K562 (cell line): ENCODE data around the gene ARMCX2. TPM values are rescaled to one million over a fixed set of nuclear protein-coding genes. Genes with fewer than 3 reads are reported as not detected.
A peak's percentile ranks its signal among the peaks of the same experiment; 100 is the strongest.

Source experiments
- ARID2 ChIP-seq: fragments of 450-650 bp; IDR thresholded peaks from 2 replicates; pipeline ENCODE4 v1.6.1; 2017; ENCODE audit warnings: antibody characterized with exemption, mild to moderate bottlenecking
- HDAC2 ChIP-seq: fragments of 450-650 bp; IDR thresholded peaks from 2 replicates; pipeline ENCODE4 v1.6.1; 2016; ENCODE audit warnings: mild to moderate bottlenecking
- MGA ChIP-seq: fragments of 450-650 bp; IDR thresholded peaks from 2 replicates; pipeline ENCODE4 v1.6.1; 2016; ENCODE audit warnings: mild to moderate bottlenecking, moderate library complexity
- OTX1 ChIP-seq: fragments of 450-650 bp; formaldehyde crosslinking; IDR thresholded peaks from 2 replicates; pipeline ENCODE4 v1.4.0; 2022; ENCODE audit warnings: mild to moderate bottlenecking
- PRMT5 ChIP-seq: sonication (generic); formaldehyde crosslinking; IDR thresholded peaks from 2 replicates; pipeline ENCODE4 v1.5.0; 2020; ENCODE audit warnings: missing genetic modification reagents
- SRF ChIP-seq, 2 experiments: fragments of 250-450, 450-650 bp in 1 of 2; sonication (Bioruptor Pico) in 1 of 2; sonication (generic) in 1 of 2; formaldehyde crosslinking; IDR thresholded peaks; 2 replicates each; pipeline versions ENCODE4 v1.5.0 to v1.5.1; 2020 to 2022; ENCODE audit warnings: mild to moderate bottlenecking in 1 of 2, missing genetic modification reagents in 1 of 2
- ZBTB7A ChIP-seq: IDR thresholded peaks from 2 replicates; pipeline ENCODE4 v1.6.1; 2011; ENCODE audit warnings: low read depth, mild to moderate bottlenecking, low read length, moderate library complexity, borderline replicate concordance; ENCODE audit not compliant: control insufficient read depth
- ZNF197 ChIP-seq: fragments of 200-800 bp; sonication (Bioruptor generic); IDR thresholded peaks from 2 replicates; pipeline ENCODE4 v1.6.1; 2016; ENCODE audit warnings: low read depth, missing genetic modification characterization, missing compliant biosample characterization
- ZNF444 ChIP-seq: fragments of 250-450 bp; sonication (Bioruptor Pico); IDR thresholded peaks from 2 replicates; pipeline ENCODE4 v1.4.0; 2020; ENCODE audit warnings: mild to moderate bottlenecking, moderate library complexity
- ZNF609 ChIP-seq: sonication (generic); formaldehyde crosslinking; IDR thresholded peaks from 2 replicates; pipeline ENCODE4 v1.8.1; 2023; ENCODE audit warnings: missing genetic modification reagents, mild to moderate bottlenecking, borderline replicate concordance
- polyA plus RNA-seq, 8 experiments: library from polyadenylated mRNA; depleted of rRNA in 4 of 8; stranded (reverse) in 5 of 8; unstranded in 3 of 8; fragments of >200 nt; fragmentation: Nextera tagmentation in 2 of 8; fragmentation: Illumina TruSeq in 1 of 8; extraction: Ambion mirVana in 2 of 8; extraction: Trizol in 1 of 8; gene quantifications; 2 replicates each; pipeline versions ENCODE4 v1.2.1 to v1.2.3, GENCODE V29; 2011 to 2014; ENCODE audit warnings: inconsistent platforms in 1 of 8, missing spikeins in 1 of 8
- total RNA-seq, 7 experiments: library from RNA; depleted of rRNA in 6 of 7; stranded (reverse); fragments of >200 nt in 6 of 7; fragmentation: Illumina TruSeq in 2 of 7; extraction: Trizol in 2 of 7; gene quantifications; 2 replicates each; pipeline versions ENCODE4 v1.2.1 to v1.2.3, GENCODE V29; 2011 to 2021; ENCODE audit warnings: low replicate concordance in 1 of 7

The ARMCX2 gene
- total and polyA plus RNA-seq, 9 of the 15 experiments (the other 6 are each of a cell fraction or from before 2014, with no cell fraction given): 0.03 to 0.16 TPM; not detected in 7

GRCh38 chrX:101617211-101618191 lies 42.1 kb downstream of the ARMCX2 start, which contains the start of gene ARMCX6 (continued):
- TF ChIP-seq ZBTB7A (peak; percentile 25; the same call in 1 of the 2 replicates), PRMT5 (no peak), SRF (CRISPR knock-in tag; IDR thresholded peaks at IDR 0.05) (no peak), ZNF197 (no peak), MGA (no peak), ZNF609 (no peak), ARID2 (no peak), HDAC2 (no peak), OTX1 (CRISPR knock-in tag) (no peak), ZNF444 (CRISPR knock-in tag) (no peak)
